ENCODE data around the gene MVD. TPM values are rescaled to one million over a fixed set of nuclear protein-coding genes. Genes with fewer than 3 reads are reported as not detected.

The MVD gene
- total and polyA plus RNA-seq, 2 of the 13 experiments (the other 11 are each of a cell fraction or from before 2014, with no cell fraction given): 28.1 to 187 TPM

DNA sequence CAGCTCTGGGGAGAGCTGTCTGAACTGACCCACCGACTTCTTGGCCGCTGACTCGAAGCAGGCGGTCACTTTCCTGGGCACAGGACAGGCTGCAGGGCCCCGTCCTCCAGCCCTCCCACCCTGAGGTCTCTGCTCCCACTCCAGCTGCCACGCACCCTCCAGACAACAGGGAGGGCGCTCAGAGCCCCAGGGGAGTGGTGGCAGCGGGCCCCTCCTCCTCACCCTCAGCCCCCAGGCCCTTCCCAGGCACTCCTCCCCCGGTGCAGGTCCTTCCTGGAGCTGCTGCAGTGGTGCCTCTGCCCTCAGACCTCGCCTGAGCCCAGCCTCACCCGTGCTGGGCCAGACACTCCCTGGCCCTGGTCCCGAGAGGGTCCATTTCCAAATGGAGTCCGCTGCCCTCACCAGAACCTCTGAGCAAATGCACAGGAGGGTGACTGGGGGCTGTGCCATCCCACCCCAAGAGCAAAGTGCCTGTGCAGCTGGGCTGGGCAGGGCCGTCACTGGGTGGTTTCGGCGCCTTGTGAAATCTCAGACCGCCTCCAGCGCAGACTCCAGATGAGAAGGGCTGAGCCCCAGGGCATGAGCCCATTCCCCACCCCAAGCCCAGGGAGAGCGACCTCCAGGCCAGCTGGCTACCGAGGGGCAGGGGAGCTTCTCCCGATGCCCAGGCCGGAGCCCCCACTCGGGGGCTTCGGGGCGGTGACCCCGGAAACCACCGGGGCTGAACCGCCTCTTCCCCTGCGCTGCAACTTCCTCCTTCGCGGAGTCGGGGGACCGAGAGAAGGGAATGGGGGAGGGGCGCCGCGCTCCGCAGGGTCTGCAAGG lies 12.8 kb downstream of the MVD start (continued):
- TF ChIP-seq HNRNPL (IDR thresholded peaks at IDR 0.05; ENCODE audit: low read depth, low read length): peak; percentile 46
- TF ChIP-seq, protein P1, sequence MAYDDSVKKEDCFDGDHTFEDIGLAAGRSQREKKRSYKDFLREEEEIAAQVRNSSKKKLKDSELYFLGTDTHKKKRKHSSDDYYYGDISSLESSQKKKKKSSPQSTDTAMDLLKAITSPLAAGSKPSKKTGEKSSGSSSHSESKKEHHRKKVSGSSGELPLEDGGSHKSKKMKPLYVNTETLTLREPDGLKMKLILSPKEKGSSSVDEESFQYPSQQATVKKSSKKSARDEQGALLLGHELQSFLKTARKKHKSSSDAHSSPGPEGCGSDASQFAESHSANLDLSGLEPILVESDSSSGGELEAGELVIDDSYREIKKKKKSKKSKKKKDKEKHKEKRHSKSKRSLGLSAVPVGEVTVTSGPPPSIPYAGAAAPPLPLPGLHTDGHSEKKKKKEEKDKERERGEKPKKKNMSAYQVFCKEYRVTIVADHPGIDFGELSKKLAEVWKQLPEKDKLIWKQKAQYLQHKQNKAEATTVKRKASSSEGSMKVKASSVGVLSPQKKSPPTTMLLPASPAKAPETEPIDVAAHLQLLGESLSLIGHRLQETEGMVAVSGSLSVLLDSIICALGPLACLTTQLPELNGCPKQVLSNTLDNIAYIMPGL (CRISPR knock-in tag; IDR thresholded peaks at IDR 0.05; ENCODE audit: borderline replicate concordance in 1 of 2, low read depth in 1 of 2): peak in 1 of 2 experiments; percentile 37; a peak in 3 of 4 replicates
- TF ChIP-seq TOE1 (CRISPR knock-in tag; IDR thresholded peaks at IDR 0.05): 0 out of 2 replicates have a peak, but pooled peaks have one; percentile 11
- no peak for TF ChIP-seq PHF5A (CRISPR knock-in tag; IDR thresholded peaks at IDR 0.05; ENCODE audit: low read depth, unreplicated experiment)
- TF ChIP-seq ZEB1 (IDR thresholded peaks at IDR 0.05; ENCODE audit: insufficient replicate concordance, low read depth): no peak
- TF ChIP-seq, protein P2, sequence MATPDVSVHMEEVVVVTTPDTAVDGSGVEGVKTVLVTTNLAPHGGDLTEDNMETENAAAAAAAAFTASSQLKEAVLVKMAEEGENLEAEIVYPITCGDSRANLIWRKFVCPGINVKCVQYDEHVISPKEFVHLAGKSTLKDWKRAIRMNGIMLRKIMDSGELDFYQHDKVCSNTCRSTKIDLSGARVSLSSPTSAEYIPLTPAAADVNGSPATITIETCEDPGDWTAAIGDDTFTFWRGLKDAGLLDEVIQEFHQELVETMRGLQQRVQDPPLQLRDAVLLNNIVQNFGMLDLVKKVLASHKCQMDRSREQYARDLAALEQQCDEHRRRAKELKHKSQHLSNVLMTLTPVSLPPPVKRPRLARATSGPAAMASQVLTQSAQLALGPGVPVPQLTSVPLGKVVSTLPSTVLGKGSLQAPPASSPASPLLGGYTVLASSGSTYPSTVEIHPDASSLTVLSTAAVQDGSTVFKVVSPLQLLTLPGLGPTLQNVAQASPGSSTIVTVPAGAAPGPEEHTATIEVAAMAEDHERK (CRISPR knock-in tag; IDR thresholded peaks at IDR 0.05; ENCODE audit: low read depth): no peak
- 0 out of 2 replicates have a peak, but pooled peaks have one; percentile 29 for TF ChIP-seq KLF9 (CRISPR knock-in tag; IDR thresholded peaks at IDR 0.05; ENCODE audit: low read depth)
- TF ChIP-seq LCORL (IDR thresholded peaks at IDR 0.05): no peak
- TF ChIP-seq LCORL (CRISPR knock-in tag; IDR thresholded peaks at IDR 0.05): no peak
- peak; percentile 66 for TF ChIP-seq MTA1 (CRISPR knock-in tag; IDR thresholded peaks at IDR 0.05; ENCODE audit: borderline replicate concordance)
- TF ChIP-seq NCOA2 (CRISPR knock-in tag; IDR thresholded peaks at IDR 0.05): no peak
- TF ChIP-seq, protein P3, sequence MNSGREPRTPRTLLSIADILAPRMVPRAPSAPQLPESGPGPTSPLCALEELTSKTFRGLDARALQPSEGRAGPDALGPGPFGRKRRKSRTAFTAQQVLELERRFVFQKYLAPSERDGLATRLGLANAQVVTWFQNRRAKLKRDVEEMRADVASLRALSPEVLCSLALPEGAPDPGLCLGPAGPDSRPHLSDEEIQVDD (CRISPR knock-in tag; IDR thresholded peaks at IDR 0.05; ENCODE audit: borderline replicate concordance): no peak
- TF ChIP-seq, protein P4, sequence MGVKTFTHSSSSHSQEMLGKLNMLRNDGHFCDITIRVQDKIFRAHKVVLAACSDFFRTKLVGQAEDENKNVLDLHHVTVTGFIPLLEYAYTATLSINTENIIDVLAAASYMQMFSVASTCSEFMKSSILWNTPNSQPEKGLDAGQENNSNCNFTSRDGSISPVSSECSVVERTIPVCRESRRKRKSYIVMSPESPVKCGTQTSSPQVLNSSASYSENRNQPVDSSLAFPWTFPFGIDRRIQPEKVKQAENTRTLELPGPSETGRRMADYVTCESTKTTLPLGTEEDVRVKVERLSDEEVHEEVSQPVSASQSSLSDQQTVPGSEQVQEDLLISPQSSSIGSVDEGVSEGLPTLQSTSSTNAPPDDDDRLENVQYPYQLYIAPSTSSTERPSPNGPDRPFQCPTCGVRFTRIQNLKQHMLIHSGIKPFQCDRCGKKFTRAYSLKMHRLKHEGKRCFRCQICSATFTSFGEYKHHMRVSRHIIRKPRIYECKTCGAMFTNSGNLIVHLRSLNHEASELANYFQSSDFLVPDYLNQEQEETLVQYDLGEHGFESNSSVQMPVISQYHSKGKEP (CRISPR knock-in tag; IDR thresholded peaks at IDR 0.05): no peak
- 0 out of 2 replicates have a peak, but pooled peaks have one; percentile 8 for TF ChIP-seq TAF1 (CRISPR knock-in tag; IDR thresholded peaks at IDR 0.05)
- no peak for TF ChIP-seq FOXA3 (CRISPR knock-in tag; IDR thresholded peaks at IDR 0.05)
- no peak for TF ChIP-seq HOXA5 (CRISPR knock-in tag; IDR thresholded peaks at IDR 0.05)
- peak; percentile 45; the same call in 1 of the 2 replicates for TF ChIP-seq CEBPB (IDR thresholded peaks at IDR 0.05; ENCODE audit: borderline replicate concordance, low read depth, low read length)
- peak; percentile 36 for TF ChIP-seq HOXA3 (CRISPR knock-in tag; IDR thresholded peaks at IDR 0.05)
- no peak for TF ChIP-seq SALL2 (CRISPR knock-in tag; IDR thresholded peaks at IDR 0.05)
- peak; percentile 85 for TF ChIP-seq ZNF446 (CRISPR knock-in tag; IDR thresholded peaks at IDR 0.05)
- TF ChIP-seq, protein P5, sequence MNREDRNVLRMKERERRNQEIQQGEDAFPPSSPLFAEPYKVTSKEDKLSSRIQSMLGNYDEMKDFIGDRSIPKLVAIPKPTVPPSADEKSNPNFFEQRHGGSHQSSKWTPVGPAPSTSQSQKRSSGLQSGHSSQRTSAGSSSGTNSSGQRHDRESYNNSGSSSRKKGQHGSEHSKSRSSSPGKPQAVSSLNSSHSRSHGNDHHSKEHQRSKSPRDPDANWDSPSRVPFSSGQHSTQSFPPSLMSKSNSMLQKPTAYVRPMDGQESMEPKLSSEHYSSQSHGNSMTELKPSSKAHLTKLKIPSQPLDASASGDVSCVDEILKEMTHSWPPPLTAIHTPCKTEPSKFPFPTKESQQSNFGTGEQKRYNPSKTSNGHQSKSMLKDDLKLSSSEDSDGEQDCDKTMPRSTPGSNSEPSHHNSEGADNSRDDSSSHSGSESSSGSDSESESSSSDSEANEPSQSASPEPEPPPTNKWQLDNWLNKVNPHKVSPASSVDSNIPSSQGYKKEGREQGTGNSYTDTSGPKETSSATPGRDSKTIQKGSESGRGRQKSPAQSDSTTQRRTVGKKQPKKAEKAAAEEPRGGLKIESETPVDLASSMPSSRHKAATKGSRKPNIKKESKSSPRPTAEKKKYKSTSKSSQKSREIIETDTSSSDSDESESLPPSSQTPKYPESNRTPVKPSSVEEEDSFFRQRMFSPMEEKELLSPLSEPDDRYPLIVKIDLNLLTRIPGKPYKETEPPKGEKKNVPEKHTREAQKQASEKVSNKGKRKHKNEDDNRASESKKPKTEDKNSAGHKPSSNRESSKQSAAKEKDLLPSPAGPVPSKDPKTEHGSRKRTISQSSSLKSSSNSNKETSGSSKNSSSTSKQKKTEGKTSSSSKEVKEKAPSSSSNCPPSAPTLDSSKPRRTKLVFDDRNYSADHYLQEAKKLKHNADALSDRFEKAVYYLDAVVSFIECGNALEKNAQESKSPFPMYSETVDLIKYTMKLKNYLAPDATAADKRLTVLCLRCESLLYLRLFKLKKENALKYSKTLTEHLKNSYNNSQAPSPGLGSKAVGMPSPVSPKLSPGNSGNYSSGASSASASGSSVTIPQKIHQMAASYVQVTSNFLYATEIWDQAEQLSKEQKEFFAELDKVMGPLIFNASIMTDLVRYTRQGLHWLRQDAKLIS (CRISPR knock-in tag; IDR thresholded peaks at IDR 0.05): no peak

Data from HepG2 (cell line).